ENCODE results near the gene ZNF385A.

GRCh38 chr12:54356951-54357356 lies 27.6 kb downstream of the ZNF385A start:
- TF ChIP-seq, protein P1, sequence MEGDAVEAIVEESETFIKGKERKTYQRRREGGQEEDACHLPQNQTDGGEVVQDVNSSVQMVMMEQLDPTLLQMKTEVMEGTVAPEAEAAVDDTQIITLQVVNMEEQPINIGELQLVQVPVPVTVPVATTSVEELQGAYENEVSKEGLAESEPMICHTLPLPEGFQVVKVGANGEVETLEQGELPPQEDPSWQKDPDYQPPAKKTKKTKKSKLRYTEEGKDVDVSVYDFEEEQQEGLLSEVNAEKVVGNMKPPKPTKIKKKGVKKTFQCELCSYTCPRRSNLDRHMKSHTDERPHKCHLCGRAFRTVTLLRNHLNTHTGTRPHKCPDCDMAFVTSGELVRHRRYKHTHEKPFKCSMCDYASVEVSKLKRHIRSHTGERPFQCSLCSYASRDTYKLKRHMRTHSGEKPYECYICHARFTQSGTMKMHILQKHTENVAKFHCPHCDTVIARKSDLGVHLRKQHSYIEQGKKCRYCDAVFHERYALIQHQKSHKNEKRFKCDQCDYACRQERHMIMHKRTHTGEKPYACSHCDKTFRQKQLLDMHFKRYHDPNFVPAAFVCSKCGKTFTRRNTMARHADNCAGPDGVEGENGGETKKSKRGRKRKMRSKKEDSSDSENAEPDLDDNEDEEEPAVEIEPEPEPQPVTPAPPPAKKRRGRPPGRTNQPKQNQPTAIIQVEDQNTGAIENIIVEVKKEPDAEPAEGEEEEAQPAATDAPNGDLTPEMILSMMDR (conservative IDR thresholded peaks at IDR 0.05; ENCODE audit: low read length) = no peak
- TF ChIP-seq EZH2phosphoT487 (IDR thresholded peaks at IDR 0.05; ENCODE audit: borderline replicate concordance, low read depth, low read length) = no peak

All from OCI-LY7 (cell line).